HEK293T (cell line): ENCODE results near the gene B3GALT5.

Experiments
- ARNT ChIP-seq: fragments of 450-650 bp; IDR thresholded peaks from 2 replicates; pipeline ENCODE4 v1.6.1; 2017; ENCODE audit warnings: mild to moderate bottlenecking
- BHLHE40 ChIP-seq: fragments of 450-650 bp; IDR thresholded peaks from 2 replicates; pipeline ENCODE4 v1.6.1; 2016; ENCODE audit warnings: mild to moderate bottlenecking, moderate library complexity, borderline replicate concordance
- ELF4 ChIP-seq: fragments of 450-650 bp; IDR thresholded peaks from 2 replicates; pipeline ENCODE4 v1.6.1; 2017; ENCODE audit warnings: antibody characterized with exemption
- FOXK2 ChIP-seq: fragments of 450-650 bp; IDR thresholded peaks from 2 replicates; pipeline ENCODE4 v1.6.1; 2016; ENCODE audit warnings: mild to moderate bottlenecking
- SP1 ChIP-seq: fragments of 450-650 bp; IDR thresholded peaks from 2 replicates; pipeline ENCODE4 v1.6.1; 2017

- TF ChIP-seq ELF4 (no peak), BHLHE40 (no peak), FOXK2 (no peak), ARNT (no peak), SP1 (no peak)
Observed at GRCh38 chr21:39588884-39589283, 23.9 kb upstream of the B3GALT5 start.
